Mammary epithelial cell (primary cell): ENCODE results near the gene PAPPA2.

Source experiments
- EZH2 ChIP-seq: IDR thresholded peaks from 2 replicates; pipeline ENCODE4 v1.6.1; 2012; ENCODE audit warnings: low read length, inconsistent platforms, borderline replicate concordance
- TF ChIP-seq, protein P1 (sequence below), 2 donors: IDR thresholded peaks in 1 of 2; conservative IDR thresholded peaks in 1 of 2; 2 replicates each; pipeline ENCODE4 v1.5.1; 2011 to 2012; ENCODE audit warnings: inconsistent platforms in 2 of 2, low read length in 2 of 2, mild to moderate bottlenecking in 2 of 2, control low read depth in 1 of 2, low read depth in 1 of 2; ENCODE audit not compliant: insufficient read depth in 1 of 2; ENCODE audit errors: extremely low read depth in 1 of 2

DNA sequence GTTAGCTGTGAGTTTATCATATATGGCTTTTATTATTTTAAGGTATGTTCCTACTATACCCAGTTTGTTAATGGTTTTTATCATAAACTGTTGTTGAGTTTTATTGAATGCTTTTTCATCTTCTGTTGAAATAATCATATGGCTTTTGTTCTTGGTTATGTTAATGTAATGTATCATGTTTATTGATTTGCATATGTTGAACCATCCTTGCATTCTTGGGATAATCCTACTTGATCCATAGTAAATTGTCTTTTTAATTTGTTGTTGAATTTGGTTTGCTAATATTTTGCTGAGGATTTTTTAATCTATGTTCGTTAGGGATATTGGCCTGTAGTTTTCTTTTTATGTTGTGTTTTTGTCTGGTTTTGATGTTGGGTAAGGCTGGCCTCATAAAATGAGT is 185.6 kb downstream of the PAPPA2 start:
- TF ChIP-seq, protein P1, sequence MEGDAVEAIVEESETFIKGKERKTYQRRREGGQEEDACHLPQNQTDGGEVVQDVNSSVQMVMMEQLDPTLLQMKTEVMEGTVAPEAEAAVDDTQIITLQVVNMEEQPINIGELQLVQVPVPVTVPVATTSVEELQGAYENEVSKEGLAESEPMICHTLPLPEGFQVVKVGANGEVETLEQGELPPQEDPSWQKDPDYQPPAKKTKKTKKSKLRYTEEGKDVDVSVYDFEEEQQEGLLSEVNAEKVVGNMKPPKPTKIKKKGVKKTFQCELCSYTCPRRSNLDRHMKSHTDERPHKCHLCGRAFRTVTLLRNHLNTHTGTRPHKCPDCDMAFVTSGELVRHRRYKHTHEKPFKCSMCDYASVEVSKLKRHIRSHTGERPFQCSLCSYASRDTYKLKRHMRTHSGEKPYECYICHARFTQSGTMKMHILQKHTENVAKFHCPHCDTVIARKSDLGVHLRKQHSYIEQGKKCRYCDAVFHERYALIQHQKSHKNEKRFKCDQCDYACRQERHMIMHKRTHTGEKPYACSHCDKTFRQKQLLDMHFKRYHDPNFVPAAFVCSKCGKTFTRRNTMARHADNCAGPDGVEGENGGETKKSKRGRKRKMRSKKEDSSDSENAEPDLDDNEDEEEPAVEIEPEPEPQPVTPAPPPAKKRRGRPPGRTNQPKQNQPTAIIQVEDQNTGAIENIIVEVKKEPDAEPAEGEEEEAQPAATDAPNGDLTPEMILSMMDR (conservative IDR thresholded peaks at IDR 0.05 in 1 of 2, IDR thresholded peaks at IDR 0.05 in 1 of 2; ENCODE audit: extremely low read depth in 1 of 2, insufficient read depth in 1 of 2, low read depth in 1 of 2, low read length in 2 of 2), result no peak
- no peak for TF ChIP-seq EZH2
